Panc1 (cell line): Measurements from ENCODE around the gene ZNF71. TPM values are rescaled to one million over a fixed set of nuclear protein-coding genes. Genes with fewer than 3 reads are reported as not detected.
"Not testable (repeated sequence)": the region's sequence is repeated elsewhere in the genome, so short reads cannot be mapped to it uniquely, and the experiment has no call there.

Experiments
- ATAC-seq: fragments of 200-7000 bp; cut with Tn5 transposase; 2 replicates; pipeline ENCODE4 v1.9.1; 2020; ENCODE audit warnings: mild to moderate bottlenecking, moderate library complexity
- BruUV-seq: library from RNA; stranded (reverse); fragments of 400-500 nt; replicated peaks from 2 replicates; lab custom pipeline; 2021; lab: Mats Ljungman, UMichigan
- CTCF ChIA-PET: fragments of 300-600 bp; sonication (Branson Sonifier 250); formaldehyde crosslinking; loops from one replicate; lab custom pipeline; 2022; ENCODE audit warnings: antibody characterized with exemption; lab: Charles Lee
- POLR2A ChIA-PET: fragments of 300-600 bp; sonication (Branson Sonifier 250); formaldehyde crosslinking; loops from one replicate; lab custom pipeline; 2022; ENCODE audit warnings: antibody characterized with exemption; lab: Charles Lee
- DNase-seq: peaks from one replicate; pipeline ENCODE4 v3.0.0-alpha.2; 2010; ENCODE audit warnings: low read depth, low spot score
- H3K27ac ChIP-seq: 2 replicates; pipeline ENCODE4 v1.5.1; 2011; ENCODE audit warnings: mild to moderate bottlenecking, low read length, inconsistent platforms
- H3K27me3 ChIP-seq: fragments of 200-500 bp; sonication (Bioruptor generic); 2 replicates; pipeline ENCODE4 v1.6.0; 2014; ENCODE audit warnings: low read length, inconsistent platforms; ENCODE audit not compliant: control insufficient read depth, insufficient read depth
- H3K36me3 ChIP-seq: fragments of 200-500 bp; sonication (Bioruptor generic); 2 replicates; pipeline ENCODE4 v1.5.1; 2014; ENCODE audit warnings: inconsistent platforms, mild to moderate bottlenecking, low read length, moderate library complexity; ENCODE audit not compliant: control insufficient read depth, insufficient read depth
- H3K4me1 ChIP-seq: 2 replicates; pipeline ENCODE4 v1.5.1; 2011; ENCODE audit warnings: inconsistent platforms, mild to moderate bottlenecking, low read length, moderate library complexity; ENCODE audit not compliant: control insufficient read depth, insufficient read depth
- H3K4me3 ChIP-seq, 2 experiments: 2 replicates each; pipeline ENCODE4 v1.5.1; 2011 to 2012; ENCODE audit warnings: low read depth in 2 of 2, low read length in 2 of 2, mild to moderate bottlenecking in 2 of 2, inconsistent platforms in 1 of 2, moderate library complexity in 1 of 2
- H3K9me3 ChIP-seq: fragments of 200-500 bp; sonication (Bioruptor generic); 2 replicates; pipeline ENCODE4 v1.5.1; 2014; ENCODE audit warnings: low read depth, mild to moderate bottlenecking, inconsistent platforms, low read length, moderate library complexity; ENCODE audit not compliant: control insufficient read depth, insufficient read depth
- POLR2AphosphoS5 ChIP-seq: IDR thresholded peaks from 2 replicates; pipeline ENCODE4 v1.6.1; 2012; ENCODE audit warnings: mild to moderate bottlenecking, low read depth, low read length, moderate library complexity
- REST ChIP-seq, 2 experiments: IDR thresholded peaks; 2 replicates each; pipeline ENCODE4 v1.6.1; 2011 to 2012; ENCODE audit warnings: low read depth in 2 of 2, control low read depth in 1 of 2, low read length in 1 of 2, mild to moderate bottlenecking in 1 of 2, moderate library complexity in 1 of 2; ENCODE audit not compliant: insufficient read depth in 1 of 2
- SIN3A ChIP-seq: IDR thresholded peaks from 2 replicates; pipeline ENCODE4 v1.6.1; 2012; ENCODE audit warnings: low read depth, mild to moderate bottlenecking, low read length, moderate library complexity, borderline replicate concordance; ENCODE audit not compliant: insufficient read depth
- TCF7L2 ChIP-seq: IDR thresholded peaks from 2 replicates; pipeline ENCODE4 v1.6.1; 2011; ENCODE audit warnings: mild to moderate bottlenecking, low read depth, low read length, inconsistent platforms
- in situ Hi-C: cut with HindIII; loops from 2 replicates; pipeline ENCODE4 v1.10.0; 2016; ENCODE audit warnings: low sequenced_read_pairs, low pct_unique_long_range_greater_than_20kb
- intact Hi-C: fragments of 100-400 bp; cut with micrococcal nuclease; formaldehyde crosslinking; loops from one replicate; pipeline ENCODE4 v1.10.0; 2022; ENCODE audit not compliant: unreplicated experiment
- total RNA-seq: library from RNA; stranded (reverse); gene quantifications from one replicate; pipeline ENCODE4 v1.2.1, GENCODE V29; 2021; ENCODE audit not compliant: unreplicated experiment
- TF ChIP-seq, protein P1 (sequence below): fragments of 450-650 bp; IDR thresholded peaks from 2 replicates; pipeline ENCODE4 v1.5.1; 2017; ENCODE audit warnings: mild to moderate bottlenecking

The ZNF71 gene
- total RNA-seq, 1 experiment from 2014 or later: 6.3 TPM

DNA sequence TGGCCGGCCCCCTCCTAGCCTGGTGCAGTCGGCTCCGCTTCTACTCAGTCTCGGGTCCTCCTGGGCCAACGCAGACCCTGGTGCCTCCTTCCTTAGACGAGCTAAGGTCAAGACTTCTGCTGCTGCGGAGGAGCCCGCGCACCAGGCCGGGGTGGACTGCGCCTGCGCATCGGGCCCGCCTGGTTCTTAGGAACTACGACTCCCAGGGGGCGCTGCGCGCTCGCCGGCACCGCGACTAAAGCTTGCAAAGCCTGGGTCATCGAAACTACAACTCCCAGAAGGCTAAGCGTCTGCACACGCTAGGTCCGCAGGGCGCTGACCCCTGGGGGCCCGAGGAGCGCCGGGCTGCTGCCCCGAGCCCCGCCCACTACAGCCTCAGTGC lies 76.5 kb downstream of the ZNF71 start, which contains the start of gene ZNF835:
ZNF835 (minus strand) TSS at position 145 of the 382 bp plus-strand sequence. CDS start 6,559 bp downstream, outside the sequence.
- CTCF ChIA-PET: no interaction called here
- intact Hi-C loops (no loop called here), in situ Hi-C loops (no loop called here)
- no peaks in the 10 kb centered on the region for H3K27me3 ChIP-seq
- no peaks in the 10 kb centered on the region for H3K36me3 ChIP-seq
- no peaks in the 10 kb centered on the region for H3K4me1 ChIP-seq
- BruUV-seq: no TSS peak
- no peak within 1 kb of the TSS for H3K4me3 ChIP-seq
- TF ChIP-seq, protein P1, sequence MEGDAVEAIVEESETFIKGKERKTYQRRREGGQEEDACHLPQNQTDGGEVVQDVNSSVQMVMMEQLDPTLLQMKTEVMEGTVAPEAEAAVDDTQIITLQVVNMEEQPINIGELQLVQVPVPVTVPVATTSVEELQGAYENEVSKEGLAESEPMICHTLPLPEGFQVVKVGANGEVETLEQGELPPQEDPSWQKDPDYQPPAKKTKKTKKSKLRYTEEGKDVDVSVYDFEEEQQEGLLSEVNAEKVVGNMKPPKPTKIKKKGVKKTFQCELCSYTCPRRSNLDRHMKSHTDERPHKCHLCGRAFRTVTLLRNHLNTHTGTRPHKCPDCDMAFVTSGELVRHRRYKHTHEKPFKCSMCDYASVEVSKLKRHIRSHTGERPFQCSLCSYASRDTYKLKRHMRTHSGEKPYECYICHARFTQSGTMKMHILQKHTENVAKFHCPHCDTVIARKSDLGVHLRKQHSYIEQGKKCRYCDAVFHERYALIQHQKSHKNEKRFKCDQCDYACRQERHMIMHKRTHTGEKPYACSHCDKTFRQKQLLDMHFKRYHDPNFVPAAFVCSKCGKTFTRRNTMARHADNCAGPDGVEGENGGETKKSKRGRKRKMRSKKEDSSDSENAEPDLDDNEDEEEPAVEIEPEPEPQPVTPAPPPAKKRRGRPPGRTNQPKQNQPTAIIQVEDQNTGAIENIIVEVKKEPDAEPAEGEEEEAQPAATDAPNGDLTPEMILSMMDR: no peak
- TF ChIP-seq POLR2AphosphoS5 (no peak), TCF7L2 (no peak), REST (IDR thresholded peaks at IDR 0.05; ENCODE audit: insufficient read depth in 1 of 2, low read depth in 2 of 2, low read length in 1 of 2) (no peak), SIN3A (no peak)
- no peak for ATAC-seq
- H3K9me3 ChIP-seq: no peaks in the 10 kb centered on the region; the same call in 1 of the 2 replicates
- H3K27ac ChIP-seq: no peak within 1 kb of the TSS
- DNase-seq: no peak
- POLR2A ChIA-PET: no interaction called here

DNA sequence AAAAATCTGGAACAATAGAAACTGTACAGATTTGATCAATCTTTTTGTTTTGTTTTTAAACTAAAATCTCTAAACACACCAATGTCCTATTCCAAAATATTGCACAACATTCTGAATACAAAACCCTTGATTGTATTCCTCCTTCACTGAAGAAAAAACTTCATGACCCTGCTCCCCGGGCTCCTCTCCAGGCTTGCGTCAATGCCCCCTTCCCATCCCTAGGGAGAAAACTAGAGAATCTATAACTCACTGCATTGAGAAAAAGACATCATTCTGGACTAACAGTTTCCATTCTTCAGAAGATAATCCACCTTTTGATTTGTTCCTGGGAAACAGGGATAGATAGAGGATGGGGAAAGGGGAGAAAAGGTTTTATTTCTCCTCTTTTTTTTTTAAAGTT lies 77.5 kb downstream of the ZNF71 start:
- in situ Hi-C loops, H3K9me3 ChIP-seq, H3K36me3 ChIP-seq, intact Hi-C loops, POLR2A ChIA-PET, H3K27me3 ChIP-seq, H3K4me1 ChIP-seq, CTCF ChIA-PET, H3K27ac ChIP-seq, H3K4me3 ChIP-seq, DNase-seq, BruUV-seq, ATAC-seq: not testable (repeated sequence)

Other genes starting within 250 kb of the ZNF71 start
- 2.0 TPM for gene ZNF582, start 201.8 kb upstream of the ZNF71 start, total RNA-seq
- gene ZNF583, start 191.0 kb upstream of the ZNF71 start, total RNA-seq: 6.1 TPM
- not detected for gene ZNF667, start 118.0 kb upstream of the ZNF71 start, total RNA-seq
- not detected for gene ZNF471, start 87.4 kb upstream of the ZNF71 start, total RNA-seq
- gene ZFP28, start 56.4 kb upstream of the ZNF71 start, total RNA-seq: not detected
- not detected for gene ZNF470, start 27.8 kb upstream of the ZNF71 start, total RNA-seq
- 0.28 TPM for gene SMIM17, start 47.9 kb downstream of the ZNF71 start, total RNA-seq
- gene ZNF835, start 76.5 kb downstream of the ZNF71 start, total RNA-seq: not detected
- 0.15 TPM for gene PEG3, start 245.4 kb downstream of the ZNF71 start, total RNA-seq
- not detected for gene ZIM2, start 245.4 kb downstream of the ZNF71 start, total RNA-seq